ENCODE results near the gene DERL3. TPM values are rescaled to one million over a fixed set of nuclear protein-coding genes. Genes with fewer than 3 reads are reported as not detected.
A peak's percentile ranks its signal among the peaks of the same experiment; 100 is the strongest.

DERL3 gene
- total RNA-seq, 1 experiment from 2014 or later, result 9.3 TPM

GRCh38 chr22:23816156-23816976 lies 22.4 kb downstream of the DERL3 start:
- H3K4me3 ChIP-seq (ENCODE audit: insufficient read depth, low read depth, low read length), result no peak overlapping the region
- no peaks in the 10 kb centered on the region for H3K27me3 ChIP-seq (ENCODE audit: control insufficient read depth, insufficient read depth, low read length)
- DNase-seq, result no peak
- H3K36me3 ChIP-seq (replicated peaks; ENCODE audit: control insufficient read depth, insufficient read depth, low read length), result peaks cover 26% of the 10 kb centered on the region

GRCh38 chr22:23815541-23816155 lies 23.2 kb downstream of the DERL3 start:
- H3K36me3 ChIP-seq (replicated peaks; ENCODE audit: control insufficient read depth, insufficient read depth, low read length), result peaks cover 21% of the 10 kb centered on the region
- no peak for DNase-seq
- H3K4me3 ChIP-seq (ENCODE audit: insufficient read depth, low read depth, low read length), result no peak overlapping the region
- no peaks in the 10 kb centered on the region for H3K27me3 ChIP-seq (ENCODE audit: control insufficient read depth, insufficient read depth, low read length)

GRCh38 chr22:23812378-23812777 lies 26.4 kb downstream of the DERL3 start:
- Histone ChIP-seq H3K27me3 (ENCODE audit: control insufficient read depth, insufficient read depth, low read length) (no peaks in the 10 kb centered on the region), H3K36me3 (replicated peaks; ENCODE audit: control insufficient read depth, insufficient read depth, low read length) (peaks cover 15% of the 10 kb centered on the region), H3K4me3 (ENCODE audit: insufficient read depth, low read depth, low read length) (no peak overlapping the region)
- no peak for DNase-seq

- no peak overlapping the region for H3K4me3 ChIP-seq (ENCODE audit: insufficient read depth, low read depth, low read length)
- H3K36me3 ChIP-seq (replicated peaks; ENCODE audit: control insufficient read depth, insufficient read depth, low read length), result peaks cover 26% of the 10 kb centered on the region
- DNase-seq, result no peak
- no peaks in the 10 kb centered on the region for H3K27me3 ChIP-seq (ENCODE audit: control insufficient read depth, insufficient read depth, low read length)
Measured at GRCh38 chr22:23806837-23807236, 32.0 kb downstream of the DERL3 start.

GRCh38 chr22:23804781-23805291 lies 34.0 kb downstream of the DERL3 start:
- Histone ChIP-seq H3K36me3 (replicated peaks; ENCODE audit: control insufficient read depth, insufficient read depth, low read length) (peaks cover 44% of the 10 kb centered on the region), H3K27me3 (ENCODE audit: control insufficient read depth, insufficient read depth, low read length) (no peaks in the 10 kb centered on the region), H3K4me3 (ENCODE audit: insufficient read depth, low read depth, low read length) (no peak overlapping the region)
- no peak for DNase-seq

- DNase-seq, result peak; percentile 37
- H3K27me3 ChIP-seq (ENCODE audit: control insufficient read depth, insufficient read depth, low read length), result no peaks in the 10 kb centered on the region
- H3K36me3 ChIP-seq (replicated peaks; ENCODE audit: control insufficient read depth, insufficient read depth, low read length), result peaks cover 44% of the 10 kb centered on the region
Measured at GRCh38 chr22:23803001-23803819, 35.6 kb downstream of the DERL3 start.

GRCh38 chr22:23801886-23802377 lies 36.9 kb downstream of the DERL3 start:
- Histone ChIP-seq H3K4me3 (ENCODE audit: insufficient read depth, low read depth, low read length) (no peak overlapping the region), H3K27me3 (ENCODE audit: control insufficient read depth, insufficient read depth, low read length) (no peaks in the 10 kb centered on the region), H3K36me3 (replicated peaks; ENCODE audit: control insufficient read depth, insufficient read depth, low read length) (peaks cover 44% of the 10 kb centered on the region)
- peak; percentile 14 for DNase-seq

More at GRCh38 chr22:23803001-23803819, 35.6 kb downstream of the DERL3 start:
- H3K4me3 ChIP-seq (ENCODE audit: insufficient read depth, low read depth, low read length), result no peak overlapping the region

GRCh38 chr22:23801238-23801821 lies 37.5 kb downstream of the DERL3 start:
- peaks cover 46% of the 10 kb centered on the region for H3K36me3 ChIP-seq (replicated peaks; ENCODE audit: control insufficient read depth, insufficient read depth, low read length)
- no peak overlapping the region for H3K4me3 ChIP-seq (ENCODE audit: insufficient read depth, low read depth, low read length)
- H3K27me3 ChIP-seq (ENCODE audit: control insufficient read depth, insufficient read depth, low read length), result no peaks in the 10 kb centered on the region
- peak; percentile 12 for DNase-seq

DNA sequence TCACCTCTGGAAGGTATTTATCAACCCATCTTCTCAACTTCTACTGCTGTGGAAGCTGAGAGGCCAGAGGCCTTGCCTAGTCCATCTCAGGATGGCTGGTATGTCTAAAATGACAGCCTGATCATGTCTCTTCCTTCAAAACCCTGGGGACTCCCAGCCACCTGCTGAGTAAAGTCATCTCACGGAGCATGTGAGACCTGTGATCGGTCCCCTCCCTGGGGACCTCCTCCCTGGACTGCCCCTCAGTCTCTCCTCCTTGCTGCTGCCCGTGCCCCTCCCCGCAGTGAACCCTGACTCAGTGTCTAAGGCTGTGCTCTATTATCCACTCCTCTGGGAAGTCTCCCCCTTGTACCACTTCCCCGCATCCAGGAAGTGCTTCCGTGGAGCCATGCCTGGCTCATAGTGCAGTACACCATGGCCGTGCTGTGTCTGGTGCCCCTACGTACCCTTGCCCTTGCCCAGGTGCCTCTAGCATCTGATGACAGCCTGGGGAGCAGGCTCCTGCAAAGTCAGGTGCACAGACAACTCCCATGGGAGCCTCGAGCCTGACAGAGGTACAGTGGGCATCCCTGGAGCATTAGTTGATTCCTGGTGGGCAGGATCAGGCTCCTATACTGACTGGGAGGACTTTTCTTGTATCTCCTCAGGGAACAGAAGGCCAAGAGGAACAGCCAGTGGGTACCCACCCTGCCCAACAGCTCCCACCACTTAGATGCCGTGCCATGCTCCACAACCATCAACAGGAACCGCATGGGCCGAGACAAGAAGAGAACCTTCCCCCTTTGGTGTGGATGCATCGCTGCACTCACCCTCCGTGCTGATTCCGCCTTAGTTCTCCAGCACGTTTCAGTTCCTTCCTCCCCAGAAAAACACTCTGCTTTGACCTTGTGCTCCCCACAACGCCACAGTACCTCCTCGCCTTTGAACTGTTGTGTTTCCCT lies 38.2 kb downstream of the DERL3 start:
- no peaks in the 10 kb centered on the region for H3K27me3 ChIP-seq (ENCODE audit: control insufficient read depth, insufficient read depth, low read length)
- peak; percentile 10 for DNase-seq
- no peak overlapping the region for H3K4me3 ChIP-seq (ENCODE audit: insufficient read depth, low read depth, low read length)
- peaks cover 46% of the 10 kb centered on the region for H3K36me3 ChIP-seq (replicated peaks; ENCODE audit: control insufficient read depth, insufficient read depth, low read length)

DNA sequence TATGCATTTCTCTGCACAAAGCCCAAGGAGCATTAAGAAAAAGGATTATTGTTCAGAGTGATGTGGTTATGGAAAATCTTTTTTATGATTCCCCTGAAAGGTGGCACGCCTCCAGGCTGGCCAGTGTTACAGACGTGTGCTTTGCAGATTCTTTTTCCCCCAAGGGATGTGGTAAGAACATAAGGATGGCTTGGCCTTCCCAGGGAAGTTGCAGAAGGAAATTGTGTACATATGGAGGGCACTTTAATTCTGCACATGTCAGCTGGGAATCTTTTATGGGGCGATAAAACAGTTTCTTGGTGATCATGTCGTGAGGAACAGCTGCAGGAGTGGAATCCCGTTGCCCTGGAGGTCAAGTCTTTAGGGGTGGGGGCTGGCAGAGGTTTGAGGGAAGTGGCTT lies 42.3 kb downstream of the DERL3 start:
- no peak overlapping the region for H3K4me3 ChIP-seq (ENCODE audit: insufficient read depth, low read depth, low read length)
- no peaks in the 10 kb centered on the region for H3K27me3 ChIP-seq (ENCODE audit: control insufficient read depth, insufficient read depth, low read length)
- DNase-seq, result peak; percentile 22
- peaks cover 40% of the 10 kb centered on the region for H3K36me3 ChIP-seq (replicated peaks; ENCODE audit: control insufficient read depth, insufficient read depth, low read length)

DNA sequence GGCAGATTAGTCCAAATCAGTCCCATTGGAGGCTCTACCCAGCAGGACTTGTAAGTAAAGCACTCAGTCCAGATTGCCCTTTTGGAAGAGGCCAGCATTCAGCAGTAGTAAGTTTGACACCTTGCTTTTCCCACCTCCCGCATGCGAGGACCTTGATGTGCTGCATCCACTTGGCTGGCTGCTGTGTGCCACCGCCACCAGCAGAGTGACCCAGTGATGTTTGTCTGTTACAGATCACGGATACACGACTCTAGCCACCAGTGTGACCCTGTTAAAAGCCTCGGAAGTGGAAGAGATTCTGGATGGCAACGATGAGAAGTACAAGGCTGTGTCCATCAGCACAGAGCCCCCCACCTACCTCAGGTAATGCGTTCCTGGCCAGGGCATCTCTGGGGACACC lies 45.5 kb downstream of the DERL3 start:
- no peaks in the 10 kb centered on the region for H3K27me3 ChIP-seq (ENCODE audit: control insufficient read depth, insufficient read depth, low read length)
- H3K4me3 ChIP-seq (ENCODE audit: insufficient read depth, low read depth, low read length), result no peak overlapping the region
- DNase-seq, result peak; percentile 13
- peaks cover 25% of the 10 kb centered on the region for H3K36me3 ChIP-seq (replicated peaks; ENCODE audit: control insufficient read depth, insufficient read depth, low read length)

GRCh38 chr22:23791738-23792645 lies 46.8 kb downstream of the DERL3 start:
- H3K4me3 ChIP-seq (ENCODE audit: insufficient read depth, low read depth, low read length), result no peak overlapping the region
- peaks cover 23% of the 10 kb centered on the region for H3K36me3 ChIP-seq (replicated peaks; ENCODE audit: control insufficient read depth, insufficient read depth, low read length)
- H3K27me3 ChIP-seq (ENCODE audit: control insufficient read depth, insufficient read depth, low read length), result no peaks in the 10 kb centered on the region
- peak; percentile 11 for DNase-seq
